Osteoblast (primary cell): ENCODE results near the gene BPHL. TPM values are rescaled to one million over a fixed set of nuclear protein-coding genes. Genes with fewer than 3 reads are reported as not detected.

Experiments used
- DNase-seq: peaks from one replicate; pipeline ENCODE4 v3.0.0; 2011; ENCODE audit warnings: low spot score, mixed read lengths; ENCODE audit not compliant: insufficient read length; ENCODE audit errors: missing footprints
- H2AFZ ChIP-seq: 2 replicates; pipeline ENCODE4 v1.6.0; 2011; ENCODE audit warnings: mild to moderate bottlenecking, low read length
- H3K27ac ChIP-seq: 2 replicates; pipeline ENCODE4 v1.5.1; 2011; ENCODE audit warnings: mild to moderate bottlenecking, low read depth, low read length, moderate library complexity
- H3K27me3 ChIP-seq: 2 replicates; pipeline ENCODE4 v1.6.0; 2012; ENCODE audit warnings: mild to moderate bottlenecking, control low read depth, inconsistent platforms, low read length, moderate library complexity; ENCODE audit not compliant: insufficient read depth
- H3K36me3 ChIP-seq: 2 replicates; pipeline ENCODE4 v1.5.1; 2011; ENCODE audit warnings: mild to moderate bottlenecking, low read length, control low read depth, moderate library complexity; ENCODE audit not compliant: insufficient read depth
- H3K4me1 ChIP-seq: 2 replicates; pipeline ENCODE4 v1.5.1; 2011; ENCODE audit warnings: mild to moderate bottlenecking, low read length, control low read depth, moderate library complexity; ENCODE audit not compliant: insufficient read depth
- H3K4me2 ChIP-seq: 2 replicates; pipeline ENCODE4 v1.6.0; 2011; ENCODE audit warnings: mild to moderate bottlenecking, low read length; ENCODE audit not compliant: insufficient read depth
- H3K4me3 ChIP-seq: fragments of 200-600 bp; sonication (generic); 3 replicates; pipeline ENCODE4 v1.5.1; 2012; ENCODE audit warnings: mild to moderate bottlenecking, low read length, inconsistent platforms; ENCODE audit not compliant: insufficient read depth
- H3K79me2 ChIP-seq: 2 replicates; pipeline ENCODE4 v1.6.0; 2012; ENCODE audit warnings: mild to moderate bottlenecking, low read length, control low read depth, inconsistent platforms; ENCODE audit not compliant: insufficient read depth
- H3K9me3 ChIP-seq: 2 replicates; pipeline ENCODE4 v1.5.1; 2011; ENCODE audit warnings: low read depth, low read length, control low read depth
- H4K20me1 ChIP-seq: 2 replicates; pipeline ENCODE4 v1.6.0; 2012; ENCODE audit warnings: mild to moderate bottlenecking, low read length, control low read depth; ENCODE audit not compliant: insufficient read depth
- total RNA-seq: library from RNA; depleted of rRNA; stranded (reverse); fragments of >200 nt; gene quantifications from 2 replicates; pipeline ENCODE4 v1.2.3, GENCODE V29; 2012
- TF ChIP-seq, protein P1 (sequence below): IDR thresholded peaks from 2 replicates; pipeline ENCODE4 v1.5.1; 2011; ENCODE audit warnings: mild to moderate bottlenecking, low read depth, low read length, moderate library complexity; ENCODE audit errors: extremely low read depth

BPHL gene
- total RNA-seq, 1 donor = 19.9 TPM

- Histone ChIP-seq H4K20me1 (no peaks in the 10 kb centered on the region), H3K4me1 (no peaks in the 10 kb centered on the region), H3K4me3 (no peak overlapping the region), H3K27ac (no peak overlapping the region), H3K36me3 (peaks cover 46% of the 10 kb centered on the region), H2AFZ (no peak overlapping the region), H3K9me3 (no peaks in the 10 kb centered on the region), H3K79me2 (no peaks in the 10 kb centered on the region), H3K4me2 (no peak overlapping the region), H3K27me3 (no peaks in the 10 kb centered on the region)
- no peak for DNase-seq
- TF ChIP-seq, protein P1, sequence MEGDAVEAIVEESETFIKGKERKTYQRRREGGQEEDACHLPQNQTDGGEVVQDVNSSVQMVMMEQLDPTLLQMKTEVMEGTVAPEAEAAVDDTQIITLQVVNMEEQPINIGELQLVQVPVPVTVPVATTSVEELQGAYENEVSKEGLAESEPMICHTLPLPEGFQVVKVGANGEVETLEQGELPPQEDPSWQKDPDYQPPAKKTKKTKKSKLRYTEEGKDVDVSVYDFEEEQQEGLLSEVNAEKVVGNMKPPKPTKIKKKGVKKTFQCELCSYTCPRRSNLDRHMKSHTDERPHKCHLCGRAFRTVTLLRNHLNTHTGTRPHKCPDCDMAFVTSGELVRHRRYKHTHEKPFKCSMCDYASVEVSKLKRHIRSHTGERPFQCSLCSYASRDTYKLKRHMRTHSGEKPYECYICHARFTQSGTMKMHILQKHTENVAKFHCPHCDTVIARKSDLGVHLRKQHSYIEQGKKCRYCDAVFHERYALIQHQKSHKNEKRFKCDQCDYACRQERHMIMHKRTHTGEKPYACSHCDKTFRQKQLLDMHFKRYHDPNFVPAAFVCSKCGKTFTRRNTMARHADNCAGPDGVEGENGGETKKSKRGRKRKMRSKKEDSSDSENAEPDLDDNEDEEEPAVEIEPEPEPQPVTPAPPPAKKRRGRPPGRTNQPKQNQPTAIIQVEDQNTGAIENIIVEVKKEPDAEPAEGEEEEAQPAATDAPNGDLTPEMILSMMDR = no peak
Measured at GRCh38 chr6:3102875-3103274, 15.6 kb upstream of the BPHL start.

GRCh38 chr6:3108746-3109414 lies 9.6 kb upstream of the BPHL start:
- Histone ChIP-seq H3K36me3 (peaks cover 76% of the 10 kb centered on the region), H3K79me2 (no peaks in the 10 kb centered on the region), H3K4me1 (no peaks in the 10 kb centered on the region), H3K4me2 (no peak overlapping the region), H3K27ac (no peak overlapping the region), H2AFZ (no peak overlapping the region), H3K4me3 (no peak overlapping the region), H4K20me1 (no peaks in the 10 kb centered on the region), H3K9me3 (no peaks in the 10 kb centered on the region), H3K27me3 (no peaks in the 10 kb centered on the region)
- no peak for DNase-seq
- TF ChIP-seq, protein P1 = no peak

DNA sequence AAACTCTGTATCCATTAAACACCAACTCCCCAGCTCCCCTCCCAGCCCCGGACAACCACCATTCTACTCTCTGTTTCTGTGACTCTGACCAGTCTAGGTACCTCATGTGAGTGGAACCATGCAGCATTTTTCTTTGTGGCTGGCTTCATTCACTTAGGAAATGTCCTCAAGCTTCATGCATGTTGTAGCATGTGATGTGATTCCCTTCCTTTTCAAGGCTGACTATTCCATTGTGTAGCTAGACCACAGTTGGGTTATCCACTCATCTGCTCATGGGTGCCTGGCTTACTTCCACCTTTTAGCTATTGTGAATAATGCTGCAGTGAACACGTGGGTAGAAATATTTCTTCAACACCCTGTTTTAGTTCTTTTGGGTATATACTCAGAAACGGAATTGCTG lies 8.8 kb upstream of the BPHL start:
- H3K4me1 ChIP-seq = no peaks in the 10 kb centered on the region

DNA sequence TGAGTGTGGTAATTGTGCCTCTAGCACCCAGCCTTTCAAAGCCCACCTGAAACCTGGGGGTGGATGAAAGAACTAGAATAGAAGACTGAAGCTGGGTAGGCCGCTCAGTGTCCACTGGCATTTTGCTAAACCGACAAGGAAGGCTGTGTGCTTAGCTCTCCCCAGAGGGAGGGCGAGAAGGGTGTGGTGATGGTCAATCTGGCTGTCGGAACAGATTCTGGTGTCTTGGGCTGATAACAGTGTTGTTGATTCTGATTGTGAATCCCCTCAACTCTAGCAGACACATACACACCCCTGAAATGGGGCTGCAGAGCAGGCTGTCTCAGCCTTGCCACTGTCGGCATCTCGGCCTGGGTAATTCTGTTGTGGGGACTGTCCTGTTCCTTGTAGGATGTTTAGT lies 4.1 kb upstream of the BPHL start:
- Histone ChIP-seq H4K20me1 (no peaks in the 10 kb centered on the region), H3K4me1 (peaks cover 9% of the 10 kb centered on the region)
- TF ChIP-seq, protein P1 = no peak

More for the DNA sequence above, 8.8 kb upstream of the BPHL start:
- Histone ChIP-seq H3K79me2 (no peaks in the 10 kb centered on the region), H3K36me3 (peaks cover 78% of the 10 kb centered on the region), H3K27me3 (no peaks in the 10 kb centered on the region), H4K20me1 (no peaks in the 10 kb centered on the region), H3K9me3 (no peaks in the 10 kb centered on the region), H3K27ac (no peak overlapping the region), H3K4me3 (no peak overlapping the region), H2AFZ (no peak overlapping the region), H3K4me2 (no peak overlapping the region)
- TF ChIP-seq, protein P1 = no peak
- no peak for DNase-seq

More for the DNA sequence above, 4.1 kb upstream of the BPHL start:
- Histone ChIP-seq H3K4me2 (no peak overlapping the region), H3K27ac (no peak overlapping the region), H2AFZ (no peak overlapping the region), H3K27me3 (no peaks in the 10 kb centered on the region), H3K4me3 (no peak overlapping the region), H3K36me3 (peaks cover 46% of the 10 kb centered on the region), H3K79me2 (peaks cover 3% of the 10 kb centered on the region), H3K9me3 (no peaks in the 10 kb centered on the region)
- no peak for DNase-seq
